H9 (cell line): ENCODE measurements around the gene CARHSP1. TPM values are rescaled to one million over a fixed set of nuclear protein-coding genes. Genes with fewer than 3 reads are reported as not detected.

Experiments
- DNase-seq: peaks from one replicate; pipeline ENCODE4 v3.0.0-alpha.2; 2017
- H2AFZ ChIP-seq: one replicate; pipeline ENCODE4 v1.6.1; 2013; ENCODE audit warnings: mild to moderate bottlenecking, low read length, control low read depth, moderate library complexity
- H2AK5ac ChIP-seq: 2 replicates; pipeline ENCODE4 v1.6.1; 2013; ENCODE audit warnings: low read length, control low read depth, mixed read lengths; ENCODE audit not compliant: insufficient read length
- H2BK120ac ChIP-seq: one replicate; pipeline ENCODE4 v1.6.1; 2013; ENCODE audit warnings: low read depth, mild to moderate bottlenecking, low read length, control low read depth, inconsistent platforms; ENCODE audit not compliant: poor library complexity, severe bottlenecking
- H2BK12ac ChIP-seq: 2 replicates; pipeline ENCODE4 v1.6.1; 2013; ENCODE audit warnings: low read length, control low read depth, mixed read lengths, low read depth; ENCODE audit not compliant: insufficient read length
- H2BK15ac ChIP-seq: 2 replicates; pipeline ENCODE4 v1.6.1; 2013; ENCODE audit warnings: low read depth, low read length, control low read depth
- H2BK20ac ChIP-seq: one replicate; pipeline ENCODE4 v1.6.1; 2013; ENCODE audit warnings: low read depth, mild to moderate bottlenecking, low read length, control low read depth, inconsistent platforms; ENCODE audit not compliant: poor library complexity, severe bottlenecking
- H2BK5ac ChIP-seq: 2 replicates; pipeline ENCODE4 v1.6.1; 2013; ENCODE audit warnings: low read length, control low read depth, mixed read lengths; ENCODE audit not compliant: insufficient read length
- H3K14ac ChIP-seq: 2 replicates; pipeline ENCODE4 v1.6.1; 2013; ENCODE audit warnings: low read length, control low read depth; ENCODE audit not compliant: insufficient read depth
- H3K18ac ChIP-seq: 2 replicates; pipeline ENCODE4 v1.6.1; 2013; ENCODE audit warnings: low read depth, mild to moderate bottlenecking, mixed read lengths, low read length, control low read depth; ENCODE audit not compliant: insufficient read length
- H3K23ac ChIP-seq: 2 replicates; pipeline ENCODE4 v1.6.1; 2013; ENCODE audit warnings: low read length, control low read depth, mixed read lengths, low read depth; ENCODE audit not compliant: insufficient read length
- H3K23me2 ChIP-seq: 2 replicates; pipeline ENCODE4 v1.6.1; 2013; ENCODE audit warnings: low read depth, mild to moderate bottlenecking, mixed read lengths, low read length, control low read depth; ENCODE audit not compliant: insufficient read length, poor library complexity, severe bottlenecking
- H3K27ac ChIP-seq: 2 replicates; pipeline ENCODE4 v1.5.1; 2013; ENCODE audit warnings: low read length, control low read depth, mixed read lengths, low read depth; ENCODE audit not compliant: insufficient read length
- H3K27me3 ChIP-seq: 2 replicates; pipeline ENCODE4 v1.6.1; 2013; ENCODE audit warnings: low read length, control low read depth, inconsistent platforms; ENCODE audit not compliant: insufficient read depth
- H3K4ac ChIP-seq: 2 replicates; pipeline ENCODE4 v1.6.1; 2013; ENCODE audit warnings: low read depth, mild to moderate bottlenecking, control low read depth, inconsistent platforms, low read length, moderate library complexity
- H3K4me1 ChIP-seq: 2 replicates; pipeline ENCODE4 v1.6.1; 2013; ENCODE audit warnings: low read length, control low read depth, inconsistent platforms; ENCODE audit not compliant: insufficient read depth
- H3K4me2 ChIP-seq: 2 replicates; pipeline ENCODE4 v1.6.1; 2013; ENCODE audit warnings: low read length, control low read depth, mixed read lengths; ENCODE audit not compliant: insufficient read length, insufficient read depth
- H3K56ac ChIP-seq: 2 replicates; pipeline ENCODE4 v1.6.1; 2013; ENCODE audit warnings: low read depth, mild to moderate bottlenecking, mixed read lengths, low read length, control low read depth; ENCODE audit not compliant: insufficient read length
- H3K79me1 ChIP-seq: 2 replicates; pipeline ENCODE4 v1.6.1; 2013; ENCODE audit warnings: low read depth, mild to moderate bottlenecking, moderate library complexity, low read length, control low read depth, inconsistent platforms; ENCODE audit not compliant: insufficient read depth, poor library complexity, severe bottlenecking
- H3K79me2 ChIP-seq: 2 replicates; pipeline ENCODE4 v1.6.1; 2013; ENCODE audit warnings: low read length, control low read depth, inconsistent platforms; ENCODE audit not compliant: insufficient read depth
- H3K9ac ChIP-seq: 2 replicates; pipeline ENCODE4 v1.6.1; 2013; ENCODE audit warnings: low read length, control low read depth, mixed read lengths; ENCODE audit not compliant: insufficient read length; ENCODE audit errors: extremely low read depth
- H3K9me3 ChIP-seq: one replicate; pipeline ENCODE4 v1.6.1; 2013; ENCODE audit warnings: low read depth, low read length, inconsistent platforms; ENCODE audit not compliant: control insufficient read depth
- H3T11ph ChIP-seq: one replicate; pipeline ENCODE4 v1.6.1; 2013; ENCODE audit warnings: mild to moderate bottlenecking, low read length, control low read depth, inconsistent platforms
- H4K20me1 ChIP-seq: one replicate; pipeline ENCODE4 v1.6.1; 2013; ENCODE audit not compliant: control insufficient read depth, insufficient read length, insufficient read depth
- H4K5ac ChIP-seq: 2 replicates; pipeline ENCODE4 v1.6.1; 2013; ENCODE audit warnings: low read depth, mild to moderate bottlenecking, mixed read lengths, low read length, control low read depth; ENCODE audit not compliant: insufficient read length
- H4K8ac ChIP-seq: replicated peaks from 2 replicates; pipeline ENCODE4 v1.6.1; 2013; ENCODE audit warnings: low read length, control low read depth, mixed read lengths, low read depth; ENCODE audit not compliant: insufficient read length
- H4K91ac ChIP-seq: 2 replicates; pipeline ENCODE4 v1.6.1; 2013; ENCODE audit warnings: low read depth, mild to moderate bottlenecking, moderate library complexity, mixed read lengths, low read length, control low read depth; ENCODE audit not compliant: insufficient read length
- H3K27ac Mint-ChIP-seq, 3 experiments: 2 replicates in 2 of 3; 3 replicates in 1 of 3; pipeline ENCODE4 v1.8.0; 2020 to 2021; ENCODE audit warnings: mixed read lengths in 3 of 3, mild to moderate bottlenecking in 1 of 3, moderate library complexity in 1 of 3
- H3K27me3 Mint-ChIP-seq: 2 replicates; pipeline ENCODE4 v1.8.0; 2021; ENCODE audit warnings: low read depth, mild to moderate bottlenecking, moderate library complexity, mixed read lengths
- H3K36me3 Mint-ChIP-seq, 3 experiments: 2 replicates in 2 of 3; 3 replicates in 1 of 3; pipeline ENCODE4 v1.8.0; 2020 to 2021; ENCODE audit warnings: low read depth in 3 of 3, mixed read lengths in 3 of 3; ENCODE audit not compliant: insufficient read depth in 1 of 3
- H3K4me1 Mint-ChIP-seq, 2 experiments: 2 replicates each; pipeline ENCODE4 v1.8.0; 2020; ENCODE audit warnings: mixed read lengths in 2 of 2
- H3K4me3 Mint-ChIP-seq, 2 experiments: 2 replicates in 1 of 2; 3 replicates in 1 of 2; pipeline ENCODE4 v1.8.0; 2020 to 2021; ENCODE audit warnings: mild to moderate bottlenecking in 2 of 2, mixed read lengths in 2 of 2, moderate library complexity in 1 of 2
- H3K9me3 Mint-ChIP-seq, 2 experiments: 2 replicates in 1 of 2; 3 replicates in 1 of 2; pipeline ENCODE4 v1.8.0; 2020; ENCODE audit warnings: mild to moderate bottlenecking in 2 of 2, mixed read lengths in 2 of 2, moderate library complexity in 1 of 2
- WGBS: extraction: QIAGEN DNeasy Blood & Tissue Kit; methylation state at CpG from one replicate; pipeline ENCODE4 v1.1.7; 2013; ENCODE audit warnings: missing lambda C conversion rate, low lambda C conversion rate, mixed read lengths; ENCODE audit not compliant: insufficient read length; ENCODE audit errors: extremely low coverage; 5-methylcytosine and 5-hydroxymethylcytosine counted together
- total RNA-seq: library from RNA; stranded (reverse); gene quantifications from 2 replicates; pipeline ENCODE4 v1.2.1, GENCODE V29; 2021
- TF ChIP-seq, protein P1 (sequence below): fragments of 200-600 bp; sonication (generic); conservative IDR thresholded peaks from 3 replicates; pipeline ENCODE4 v1.8.0; 2021; ENCODE audit warnings: antibody characterized with exemption, mild to moderate bottlenecking

The CARHSP1 gene
- total RNA-seq, 1 experiment from 2014 or later = 194 TPM

DNA sequence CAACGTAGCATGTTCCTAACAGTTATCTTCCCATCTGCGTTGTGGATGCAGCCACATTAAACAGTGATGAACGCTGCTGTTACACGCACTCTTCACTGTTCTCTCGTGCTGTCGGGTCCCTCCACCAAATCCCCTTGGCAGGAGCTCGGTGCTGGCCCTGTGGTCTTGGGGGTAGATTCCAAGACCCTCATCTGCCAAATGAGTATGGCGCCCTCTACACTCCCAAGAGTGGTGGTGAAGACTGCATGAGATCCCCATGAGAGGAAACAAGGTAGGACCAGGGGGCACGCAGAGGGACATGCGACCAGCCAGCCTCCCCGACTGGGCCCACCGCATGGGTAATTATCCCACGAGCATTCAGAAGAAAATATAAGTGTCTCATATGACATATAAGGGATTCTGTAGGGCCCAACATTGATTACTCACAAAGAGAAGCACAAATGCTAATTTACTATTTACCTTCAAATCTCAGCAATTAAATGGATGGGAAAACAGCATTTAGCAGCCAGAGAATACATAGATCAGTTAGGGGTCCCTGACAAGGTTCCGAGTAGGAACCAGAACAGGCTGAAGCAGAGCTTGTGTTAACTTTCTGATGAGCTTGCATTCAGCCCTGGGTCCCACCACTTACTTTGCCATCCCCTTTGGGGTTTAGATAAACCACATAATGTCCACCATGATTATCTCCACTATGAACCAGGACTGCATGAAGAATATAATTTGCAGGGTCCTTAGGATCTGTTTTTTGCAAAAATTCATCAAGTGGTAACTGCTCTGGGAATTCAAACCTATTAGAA, 37.2 kb upstream of the CARHSP1 start:
- Mint-ChIP-seq H3K4me3 (no peak overlapping the region), H3K27ac (no peak overlapping the region), H3K4me1 (peaks cover 7 to 8% of the 10 kb centered on the region in 2 experiments), H3K27me3 (no peaks in the 10 kb centered on the region), H3K9me3 (no peaks in the 10 kb centered on the region), H3K36me3 (peaks cover 69 to 89% (median 80%) of the 10 kb centered on the region in 3 experiments)
- H4K5ac ChIP-seq = no peak overlapping the region
- H3K4me2 ChIP-seq = no peak overlapping the region
- no peak overlapping the region for H3K56ac ChIP-seq
- no peak overlapping the region for H3K4ac ChIP-seq
- H4K20me1 ChIP-seq = no peaks in the 10 kb centered on the region
- no peaks in the 10 kb centered on the region for H3K27me3 ChIP-seq
- H3K9me3 ChIP-seq = no peaks in the 10 kb centered on the region
- H3K79me1 ChIP-seq = no peaks in the 10 kb centered on the region
- TF ChIP-seq, protein P1, sequence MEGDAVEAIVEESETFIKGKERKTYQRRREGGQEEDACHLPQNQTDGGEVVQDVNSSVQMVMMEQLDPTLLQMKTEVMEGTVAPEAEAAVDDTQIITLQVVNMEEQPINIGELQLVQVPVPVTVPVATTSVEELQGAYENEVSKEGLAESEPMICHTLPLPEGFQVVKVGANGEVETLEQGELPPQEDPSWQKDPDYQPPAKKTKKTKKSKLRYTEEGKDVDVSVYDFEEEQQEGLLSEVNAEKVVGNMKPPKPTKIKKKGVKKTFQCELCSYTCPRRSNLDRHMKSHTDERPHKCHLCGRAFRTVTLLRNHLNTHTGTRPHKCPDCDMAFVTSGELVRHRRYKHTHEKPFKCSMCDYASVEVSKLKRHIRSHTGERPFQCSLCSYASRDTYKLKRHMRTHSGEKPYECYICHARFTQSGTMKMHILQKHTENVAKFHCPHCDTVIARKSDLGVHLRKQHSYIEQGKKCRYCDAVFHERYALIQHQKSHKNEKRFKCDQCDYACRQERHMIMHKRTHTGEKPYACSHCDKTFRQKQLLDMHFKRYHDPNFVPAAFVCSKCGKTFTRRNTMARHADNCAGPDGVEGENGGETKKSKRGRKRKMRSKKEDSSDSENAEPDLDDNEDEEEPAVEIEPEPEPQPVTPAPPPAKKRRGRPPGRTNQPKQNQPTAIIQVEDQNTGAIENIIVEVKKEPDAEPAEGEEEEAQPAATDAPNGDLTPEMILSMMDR = peak; percentile 68
- H3K23ac ChIP-seq = no peak overlapping the region
- no peaks in the 10 kb centered on the region for H3K4me1 ChIP-seq
- H3K23me2 ChIP-seq = no peaks in the 10 kb centered on the region
- H2BK20ac ChIP-seq = no peak overlapping the region
- H3K9ac ChIP-seq = no peak overlapping the region
- H2BK5ac ChIP-seq = no peak overlapping the region
- no peak overlapping the region for H2BK12ac ChIP-seq
- H2AK5ac ChIP-seq = no peak overlapping the region
- no CpG with 5 or more reads among the region's 14 CpGs for WGBS
- H3K79me2 ChIP-seq = no peaks in the 10 kb centered on the region; the same call in 1 of the 2 replicates
- no peak overlapping the region for H2AFZ ChIP-seq
- H2BK15ac ChIP-seq = no peak overlapping the region
- H4K91ac ChIP-seq = no peak overlapping the region
- DNase-seq = peak; percentile 62
- H3T11ph ChIP-seq = no peak overlapping the region
- no peak overlapping the region for H2BK120ac ChIP-seq
- H4K8ac ChIP-seq = no peak overlapping the region
- H3K14ac ChIP-seq = no peak overlapping the region
- H3K18ac ChIP-seq = no peak overlapping the region
- no peak overlapping the region for H3K27ac ChIP-seq
